ENCODE measurements around the gene AGRN.
A peak's percentile ranks its signal among the peaks of the same experiment; 100 is the strongest.

Gene AGRN

DNA sequence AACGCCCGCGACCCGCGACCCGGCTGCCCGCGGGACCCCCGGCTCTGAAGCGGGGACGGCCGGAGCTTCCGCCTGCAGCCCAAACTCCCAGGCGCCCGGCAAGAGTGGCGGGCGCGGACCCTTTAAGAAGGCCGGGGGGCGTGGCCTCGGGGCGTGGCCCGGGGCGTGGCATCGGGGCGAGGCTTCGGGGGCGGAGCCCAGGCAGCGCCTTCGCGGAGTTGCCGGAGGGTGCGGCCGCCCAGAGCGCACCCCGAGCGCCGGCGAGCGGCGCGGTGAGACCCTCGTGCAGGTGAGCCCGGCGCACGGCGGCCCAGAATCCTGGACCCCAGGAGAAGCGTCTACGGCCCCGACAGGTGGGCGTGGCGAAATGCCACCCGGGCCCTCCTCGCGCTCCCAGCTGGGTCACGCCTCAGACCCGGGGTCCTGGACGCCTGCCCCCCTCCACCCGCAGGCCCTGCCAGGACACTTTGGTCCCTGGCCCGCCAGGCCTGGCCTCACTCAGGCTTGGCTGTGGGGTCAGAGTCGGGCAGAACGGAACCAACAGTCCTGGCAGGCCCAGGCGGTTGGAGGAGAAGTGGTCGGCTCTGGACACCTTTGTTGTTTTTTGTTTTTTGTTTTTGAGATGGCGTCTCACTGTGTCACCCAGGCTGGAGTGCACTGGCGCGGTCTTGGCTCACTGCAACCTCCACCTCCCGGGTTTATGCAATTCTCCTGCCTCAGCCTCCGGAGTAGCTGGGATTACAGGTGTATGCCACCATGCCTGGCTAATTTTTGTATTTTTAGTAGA lies 39.8 kb downstream of the AGRN start:
- TF ChIP-seq, protein P1, sequence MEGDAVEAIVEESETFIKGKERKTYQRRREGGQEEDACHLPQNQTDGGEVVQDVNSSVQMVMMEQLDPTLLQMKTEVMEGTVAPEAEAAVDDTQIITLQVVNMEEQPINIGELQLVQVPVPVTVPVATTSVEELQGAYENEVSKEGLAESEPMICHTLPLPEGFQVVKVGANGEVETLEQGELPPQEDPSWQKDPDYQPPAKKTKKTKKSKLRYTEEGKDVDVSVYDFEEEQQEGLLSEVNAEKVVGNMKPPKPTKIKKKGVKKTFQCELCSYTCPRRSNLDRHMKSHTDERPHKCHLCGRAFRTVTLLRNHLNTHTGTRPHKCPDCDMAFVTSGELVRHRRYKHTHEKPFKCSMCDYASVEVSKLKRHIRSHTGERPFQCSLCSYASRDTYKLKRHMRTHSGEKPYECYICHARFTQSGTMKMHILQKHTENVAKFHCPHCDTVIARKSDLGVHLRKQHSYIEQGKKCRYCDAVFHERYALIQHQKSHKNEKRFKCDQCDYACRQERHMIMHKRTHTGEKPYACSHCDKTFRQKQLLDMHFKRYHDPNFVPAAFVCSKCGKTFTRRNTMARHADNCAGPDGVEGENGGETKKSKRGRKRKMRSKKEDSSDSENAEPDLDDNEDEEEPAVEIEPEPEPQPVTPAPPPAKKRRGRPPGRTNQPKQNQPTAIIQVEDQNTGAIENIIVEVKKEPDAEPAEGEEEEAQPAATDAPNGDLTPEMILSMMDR (conservative IDR thresholded peaks at IDR 0.05; ENCODE audit: low read depth, low read length): no peak
- DNase-seq (ENCODE audit: low read depth): no peak
- H3K4me3 ChIP-seq (ENCODE audit: low read length): peak overlapping the region; percentile 53

DNA sequence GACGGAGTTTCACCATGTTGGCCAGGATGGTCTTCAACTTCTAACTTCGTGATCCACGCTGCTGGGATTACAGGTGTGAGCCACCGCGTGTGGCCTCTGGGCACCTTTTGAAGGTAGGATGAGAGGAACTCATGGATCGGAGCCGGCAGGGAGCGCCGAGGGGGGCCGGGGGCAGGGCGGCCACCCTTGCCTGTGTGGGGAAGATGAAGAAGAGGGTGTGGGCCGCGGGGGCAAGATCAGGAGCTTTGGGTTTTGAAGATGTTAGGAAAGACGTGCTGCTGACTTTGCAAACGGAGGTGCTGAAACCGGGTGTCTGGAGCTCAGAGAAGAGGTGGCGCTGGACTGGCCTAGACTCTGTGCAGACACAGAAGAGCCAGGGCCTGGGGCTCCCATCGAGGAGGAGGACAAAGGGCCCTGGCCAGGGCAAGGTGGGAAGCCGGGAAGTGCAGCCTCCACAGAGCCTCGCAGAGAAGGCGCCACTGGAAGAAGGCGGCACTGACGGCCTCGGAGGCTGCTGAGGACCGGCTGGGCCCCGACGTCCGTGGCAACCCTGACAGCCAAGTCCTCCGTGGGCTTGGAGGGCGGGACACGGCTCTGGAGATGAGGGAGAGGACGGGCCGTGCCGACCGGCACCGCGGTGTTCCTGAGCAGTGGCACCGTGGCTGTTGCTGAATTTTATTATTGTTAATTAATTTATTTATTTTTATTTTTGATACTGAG lies 40.5 kb downstream of the AGRN start:
- no peak overlapping the region for H3K4me3 ChIP-seq (ENCODE audit: low read length)
- DNase-seq (ENCODE audit: low read depth): no peak
- TF ChIP-seq, protein P1 (conservative IDR thresholded peaks at IDR 0.05; ENCODE audit: low read depth, low read length): no peak

DNA sequence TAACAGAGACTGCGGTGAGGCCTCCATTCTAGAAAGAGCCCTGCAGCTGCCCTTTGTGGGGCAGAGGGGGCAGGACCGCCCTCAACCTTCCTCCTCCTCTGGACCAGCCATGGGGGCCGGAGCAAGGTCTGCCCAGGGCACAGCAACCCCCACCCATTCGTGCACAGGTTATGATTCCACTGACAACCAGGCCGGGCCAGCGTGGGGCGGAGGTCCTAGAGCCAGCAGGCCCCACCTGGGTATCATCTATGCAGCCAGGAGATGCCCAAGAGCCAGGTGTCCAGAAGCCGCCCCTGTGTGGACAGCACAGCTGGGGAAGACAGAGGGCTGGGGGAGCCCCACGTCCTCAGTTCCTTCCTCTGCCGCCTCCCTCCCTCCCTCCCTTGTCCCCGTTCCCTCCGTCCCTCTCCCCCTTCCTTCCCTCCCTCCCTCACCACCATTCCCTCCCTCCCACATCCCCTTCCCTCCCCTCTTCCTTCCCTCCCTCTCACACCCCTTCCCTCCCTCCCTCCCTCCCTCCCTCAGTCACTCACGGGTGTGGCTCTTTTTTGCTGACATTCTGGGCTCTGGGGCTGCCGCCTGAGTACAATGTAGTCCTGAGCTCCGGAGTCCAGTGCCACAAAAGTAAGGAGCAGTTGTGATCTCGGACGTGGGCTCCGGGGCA lies 41.9 kb downstream of the AGRN start:
- H3K4me3 ChIP-seq (ENCODE audit: low read length): no peak overlapping the region
- DNase-seq (ENCODE audit: low read depth): no peak
- TF ChIP-seq, protein P1 (conservative IDR thresholded peaks at IDR 0.05; ENCODE audit: low read depth, low read length): no peak

DNA sequence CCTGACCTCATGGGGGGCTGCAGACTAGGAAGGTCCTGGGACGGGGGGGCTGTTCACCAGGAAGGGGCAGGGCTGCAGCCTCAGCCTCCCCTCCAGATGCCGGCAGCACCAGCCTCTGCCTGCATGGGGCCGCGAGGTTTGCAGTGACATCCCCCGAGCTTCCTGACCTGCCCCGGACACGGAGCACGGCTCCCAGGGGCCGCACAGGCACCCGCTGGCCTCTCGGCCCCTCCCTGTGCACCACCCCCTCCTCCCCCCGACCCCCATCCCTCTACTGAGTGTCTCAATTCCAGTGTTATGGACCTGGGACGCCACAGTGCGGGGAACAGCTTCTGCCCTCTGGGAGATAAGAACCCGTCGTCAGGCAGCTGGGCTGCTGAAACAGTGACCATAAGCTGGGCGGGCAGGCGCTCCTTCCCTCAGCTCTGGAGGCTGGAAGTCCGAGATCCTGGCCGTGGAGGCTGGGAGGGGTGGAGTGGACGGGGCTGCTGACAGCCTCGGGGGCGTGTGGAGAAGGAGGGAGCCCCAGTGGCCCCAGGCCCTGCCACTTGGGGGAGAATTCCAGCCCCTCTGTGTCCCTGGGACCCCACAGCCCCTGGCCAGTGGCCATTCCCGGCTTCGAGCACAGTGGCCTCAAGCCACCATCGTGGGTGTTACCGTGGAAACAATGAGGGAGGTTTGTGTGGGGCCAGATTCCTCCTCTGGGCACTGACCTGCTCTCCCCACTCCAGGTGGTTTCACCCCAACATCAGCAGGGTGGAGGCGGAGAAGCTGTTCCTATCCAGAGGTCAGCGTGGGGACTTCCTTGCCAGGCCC lies 42.6 kb downstream of the AGRN start:
- DNase-seq (ENCODE audit: low read depth): no peak
- no peak overlapping the region for H3K4me3 ChIP-seq (ENCODE audit: low read length)

DNA sequence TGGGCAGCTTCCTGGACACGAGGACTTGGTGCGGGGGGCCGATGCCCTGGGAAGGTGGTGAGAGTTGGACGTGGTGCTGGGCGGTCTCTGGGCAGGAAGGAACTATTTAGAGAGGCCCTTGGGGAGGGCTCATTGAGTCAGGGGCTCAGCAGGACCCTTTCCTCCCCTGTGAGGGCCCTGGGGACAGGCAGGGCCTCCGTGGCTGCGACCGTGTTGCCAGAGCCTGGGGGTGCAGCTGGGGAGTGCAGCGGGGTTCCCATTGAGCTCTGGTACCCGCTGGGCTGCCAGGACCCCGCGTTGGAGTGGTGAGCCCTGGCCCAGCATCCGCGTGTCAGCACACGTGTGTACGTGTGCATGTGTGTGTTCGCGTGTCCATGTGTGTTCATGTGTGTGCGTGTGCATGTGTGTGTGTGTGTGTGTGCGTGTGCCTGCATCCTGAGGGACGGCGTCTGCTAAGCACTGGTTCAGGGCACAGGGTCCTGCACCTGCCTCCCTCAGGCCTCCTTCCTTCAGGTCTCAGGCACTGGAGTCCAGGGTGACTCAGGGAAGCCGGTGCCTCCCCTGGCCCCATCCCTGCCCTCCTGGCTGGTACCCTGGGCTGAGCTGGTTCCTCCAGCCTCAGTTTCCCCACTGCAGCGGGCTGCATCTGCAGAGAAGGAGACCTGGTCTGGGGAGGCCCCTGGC lies 43.5 kb downstream of the AGRN start:
- TF ChIP-seq, protein P1 (conservative IDR thresholded peaks at IDR 0.05; ENCODE audit: low read depth, low read length): no peak
- no peak for DNase-seq (ENCODE audit: low read depth)
- H3K4me3 ChIP-seq (ENCODE audit: low read length): no peak overlapping the region

More for the DNA sequence above, 42.6 kb downstream of the AGRN start:
- TF ChIP-seq, protein P1 (conservative IDR thresholded peaks at IDR 0.05; ENCODE audit: low read depth, low read length): no peak

Measured in retinal pigment epithelial cell (primary cell).